ENCODE data around the gene CYP2B6.
"Not testable (repeated sequence)": the region's sequence is repeated elsewhere in the genome, so short reads cannot be mapped to it uniquely, and the experiment has no call there.

CYP2B6 gene

DNA sequence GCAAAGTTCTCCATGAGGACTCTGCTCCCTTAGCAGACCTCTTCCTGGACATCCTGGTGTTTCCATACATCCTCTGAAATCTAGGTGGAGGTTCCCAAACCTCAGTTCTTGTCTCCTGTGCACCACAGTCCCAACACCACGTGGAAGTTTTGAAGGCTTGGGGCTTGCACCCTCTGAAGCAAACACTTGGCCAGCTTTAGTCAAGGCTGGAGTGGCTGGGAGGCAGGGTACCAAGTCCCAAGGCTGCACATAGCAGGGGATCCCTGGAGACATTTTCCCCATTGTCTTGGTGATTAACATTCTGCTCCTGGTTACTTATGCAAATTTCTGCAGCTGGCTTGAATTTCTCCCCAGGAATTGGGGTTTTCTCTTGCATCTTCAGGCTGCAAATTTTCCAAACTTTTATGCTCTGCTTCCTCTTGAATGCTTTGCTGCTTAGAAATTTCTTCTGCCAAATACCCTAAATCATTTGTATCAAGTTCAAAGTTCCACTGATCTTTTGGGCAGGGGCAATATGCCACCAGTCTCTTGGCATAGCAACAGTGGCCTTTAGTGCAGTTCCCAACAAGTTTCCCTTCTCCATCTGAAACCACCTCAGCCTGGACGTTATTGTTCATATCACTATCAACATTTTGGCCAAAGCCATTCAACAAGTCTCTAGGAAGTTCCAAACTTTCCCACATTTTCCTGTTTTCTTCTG lies 10.2 kb upstream of the CYP2B6 start:
- H3K4me1 ChIP-seq (ENCODE audit: low read length); H3K4me2 ChIP-seq (ENCODE audit: low read length); H3K4me3 ChIP-seq (ENCODE audit: low read length); H3K9ac ChIP-seq (ENCODE audit: low read length); H2AFZ ChIP-seq (ENCODE audit: low read depth, low read length); H4K20me1 ChIP-seq (ENCODE audit: insufficient read depth, low read length); H3K79me2 ChIP-seq (ENCODE audit: low read length); H3K27ac ChIP-seq (ENCODE audit: low read length); H3K36me3 ChIP-seq (replicated peaks; ENCODE audit: low read depth, low read length); H3K9me3 ChIP-seq (ENCODE audit: insufficient read depth, low read length): not testable (repeated sequence)
- H3K27me3 ChIP-seq (ENCODE audit: low read depth, low read length): peaks cover 20% of the 10 kb centered on the region

DNA sequence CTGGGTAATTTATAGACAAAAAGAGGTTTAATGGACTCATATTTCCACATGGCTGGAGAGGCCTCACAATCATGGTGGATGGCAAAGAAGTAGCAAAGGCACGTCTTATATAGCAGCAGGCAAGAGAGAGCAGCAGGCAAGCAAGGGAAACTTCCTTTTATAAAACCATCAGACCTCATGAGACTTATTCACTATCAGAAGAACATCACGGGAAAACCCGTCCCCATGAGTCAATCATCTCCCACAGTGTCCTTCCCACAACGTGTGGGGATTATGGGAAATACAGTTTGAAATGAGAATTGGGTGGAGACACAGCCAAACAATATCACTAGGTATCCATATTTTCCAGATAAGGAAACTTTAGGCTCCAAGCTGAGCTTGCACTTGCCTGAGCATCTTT lies 9.5 kb upstream of the CYP2B6 start:
- no peak overlapping the region for H2AFZ ChIP-seq (ENCODE audit: low read depth, low read length)
- H3K79me2 ChIP-seq (ENCODE audit: low read length): no peaks in the 10 kb centered on the region
- H4K20me1 ChIP-seq (ENCODE audit: insufficient read depth, low read length): no peaks in the 10 kb centered on the region
- TF ChIP-seq, protein P1, sequence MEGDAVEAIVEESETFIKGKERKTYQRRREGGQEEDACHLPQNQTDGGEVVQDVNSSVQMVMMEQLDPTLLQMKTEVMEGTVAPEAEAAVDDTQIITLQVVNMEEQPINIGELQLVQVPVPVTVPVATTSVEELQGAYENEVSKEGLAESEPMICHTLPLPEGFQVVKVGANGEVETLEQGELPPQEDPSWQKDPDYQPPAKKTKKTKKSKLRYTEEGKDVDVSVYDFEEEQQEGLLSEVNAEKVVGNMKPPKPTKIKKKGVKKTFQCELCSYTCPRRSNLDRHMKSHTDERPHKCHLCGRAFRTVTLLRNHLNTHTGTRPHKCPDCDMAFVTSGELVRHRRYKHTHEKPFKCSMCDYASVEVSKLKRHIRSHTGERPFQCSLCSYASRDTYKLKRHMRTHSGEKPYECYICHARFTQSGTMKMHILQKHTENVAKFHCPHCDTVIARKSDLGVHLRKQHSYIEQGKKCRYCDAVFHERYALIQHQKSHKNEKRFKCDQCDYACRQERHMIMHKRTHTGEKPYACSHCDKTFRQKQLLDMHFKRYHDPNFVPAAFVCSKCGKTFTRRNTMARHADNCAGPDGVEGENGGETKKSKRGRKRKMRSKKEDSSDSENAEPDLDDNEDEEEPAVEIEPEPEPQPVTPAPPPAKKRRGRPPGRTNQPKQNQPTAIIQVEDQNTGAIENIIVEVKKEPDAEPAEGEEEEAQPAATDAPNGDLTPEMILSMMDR (IDR thresholded peaks at IDR 0.05; ENCODE audit: low read depth, low read length): no peak
- no peak for TF ChIP-seq EZH2phosphoT487 (IDR thresholded peaks at IDR 0.05; ENCODE audit: low read depth)
- no peak overlapping the region for H3K27ac ChIP-seq (ENCODE audit: low read length)
- no peaks in the 10 kb centered on the region for H3K4me1 ChIP-seq (ENCODE audit: low read length)
- no peaks in the 10 kb centered on the region for H3K36me3 ChIP-seq (replicated peaks; ENCODE audit: low read depth, low read length)
- no peaks in the 10 kb centered on the region for H3K9me3 ChIP-seq (ENCODE audit: insufficient read depth, low read length)
- peaks cover 20% of the 10 kb centered on the region for H3K27me3 ChIP-seq (ENCODE audit: low read depth, low read length)
- no peak overlapping the region for H3K9ac ChIP-seq (ENCODE audit: low read length)
- no peak overlapping the region for H3K4me3 ChIP-seq (ENCODE audit: low read length)
- no peak overlapping the region for H3K4me2 ChIP-seq (ENCODE audit: low read length)

DNA sequence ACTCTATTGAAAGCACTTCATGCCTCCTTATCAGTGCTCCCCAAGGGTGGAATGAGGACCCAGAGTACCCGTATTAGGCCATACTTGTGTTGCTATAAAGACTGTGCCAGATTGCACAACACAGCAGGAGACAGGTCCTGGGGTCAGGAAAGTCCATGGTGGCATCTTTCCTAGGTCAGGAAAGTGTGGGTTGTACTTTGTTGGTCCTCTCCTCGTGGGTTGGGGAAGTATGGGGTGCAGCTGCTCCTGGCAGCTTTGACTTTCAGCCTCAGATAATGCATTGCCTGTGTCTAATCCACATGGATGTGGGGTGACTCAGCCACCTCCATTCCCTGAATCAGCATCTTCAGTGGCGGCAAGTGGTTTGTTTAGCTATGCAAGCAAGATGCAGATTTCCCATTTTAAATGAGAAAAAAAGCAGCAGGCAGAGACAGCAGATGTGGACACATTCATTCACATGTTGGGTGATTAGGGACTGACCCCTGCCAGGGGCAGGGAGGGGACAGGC lies 8.4 kb upstream of the CYP2B6 start:
- Histone ChIP-seq H3K36me3 (replicated peaks; ENCODE audit: low read depth, low read length) (no peaks in the 10 kb centered on the region), H3K79me2 (ENCODE audit: low read length) (no peaks in the 10 kb centered on the region), H3K9me3 (ENCODE audit: insufficient read depth, low read length) (no peaks in the 10 kb centered on the region), H3K27me3 (ENCODE audit: low read depth, low read length) (peaks cover 20% of the 10 kb centered on the region), H3K4me1 (ENCODE audit: low read length) (no peaks in the 10 kb centered on the region), H2AFZ (ENCODE audit: low read depth, low read length) (no peak overlapping the region), H4K20me1 (ENCODE audit: insufficient read depth, low read length) (no peaks in the 10 kb centered on the region), H3K4me2 (ENCODE audit: low read length) (no peak overlapping the region), H3K9ac (ENCODE audit: low read length) (no peak overlapping the region), H3K27ac (ENCODE audit: low read length) (no peak overlapping the region), H3K4me3 (ENCODE audit: low read length) (no peak overlapping the region)
- TF ChIP-seq, protein P1 (IDR thresholded peaks at IDR 0.05; ENCODE audit: low read depth, low read length): no peak
- no peak for TF ChIP-seq EZH2phosphoT487 (IDR thresholded peaks at IDR 0.05; ENCODE audit: low read depth)

DNA sequence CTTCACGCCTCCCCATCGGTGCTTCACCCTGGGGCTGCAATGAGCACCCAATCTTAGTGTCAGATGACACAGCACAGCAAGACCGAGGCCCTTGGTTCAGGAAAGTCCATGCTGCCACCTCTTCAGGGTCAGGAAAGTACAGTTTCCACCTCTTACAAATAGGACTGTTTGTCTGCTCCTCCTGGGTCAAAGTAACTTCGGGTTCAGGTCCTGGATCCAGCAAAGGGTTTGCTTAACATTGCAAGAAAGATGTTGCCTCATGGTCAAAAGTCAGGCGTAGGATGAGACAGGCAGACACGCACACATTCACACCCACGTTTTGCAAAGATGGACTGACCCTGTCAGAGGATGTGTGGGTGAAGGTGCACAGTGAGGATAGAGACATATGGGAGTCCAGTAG lies 1.6 kb upstream of the CYP2B6 start:
- Histone ChIP-seq H3K27ac (ENCODE audit: low read length) (no peak overlapping the region), H3K4me1 (ENCODE audit: low read length) (no peaks in the 10 kb centered on the region), H2AFZ (ENCODE audit: low read depth, low read length) (no peak overlapping the region), H3K9me3 (ENCODE audit: insufficient read depth, low read length) (no peaks in the 10 kb centered on the region), H3K79me2 (ENCODE audit: low read length) (no peaks in the 10 kb centered on the region), H3K4me3 (ENCODE audit: low read length) (no peak overlapping the region), H3K27me3 (ENCODE audit: low read depth, low read length) (peaks cover 7% of the 10 kb centered on the region), H3K36me3 (replicated peaks; ENCODE audit: low read depth, low read length) (no peaks in the 10 kb centered on the region), H3K9ac (ENCODE audit: low read length) (no peak overlapping the region), H4K20me1 (ENCODE audit: insufficient read depth, low read length) (no peaks in the 10 kb centered on the region), H3K4me2 (ENCODE audit: low read length) (no peak overlapping the region)
- no peak for TF ChIP-seq EZH2phosphoT487 (IDR thresholded peaks at IDR 0.05; ENCODE audit: low read depth)
- TF ChIP-seq, protein P1 (IDR thresholded peaks at IDR 0.05; ENCODE audit: low read depth, low read length): no peak
